HT1080 (cell line): ENCODE measurements around the gene VIPR2. TPM values are rescaled to one million over a fixed set of nuclear protein-coding genes. Genes with fewer than 3 reads are reported as not detected.
A peak's percentile ranks its signal among the peaks of the same experiment; 100 is the strongest.

Source experiments
- DNase-seq: peaks from one replicate; pipeline ENCODE4 v3.0.0-alpha.2; 2015; ENCODE audit warnings: low read depth
- total RNA-seq: library from RNA; depleted of rRNA; stranded (reverse); fragments of >200 nt; shearing (Covaris generic); gene quantifications from 2 replicates; pipeline ENCODE4 v1.2.3, GENCODE V29; 2014

Gene VIPR2
- total RNA-seq, 1 experiment from 2014 or later, result not detected

- no peak for DNase-seq
These were observed 75.7 kb downstream of the VIPR2 start for GRCh38 chr7:159068893-159069448.

GRCh38 chr7:159068488-159068811, 76.2 kb downstream of the VIPR2 start:
- DNase-seq, result no peak

GRCh38 chr7:159067576-159068487, 76.8 kb downstream of the VIPR2 start:
- DNase-seq, result no peak

GRCh38 chr7:159066816-159067575, 77.7 kb downstream of the VIPR2 start:
- no peak for DNase-seq

GRCh38 chr7:159065852-159066480, 78.7 kb downstream of the VIPR2 start:
- no peak for DNase-seq

- DNase-seq, result no peak
These were observed 79.7 kb downstream of the VIPR2 start for GRCh38 chr7:159064816-159065510.

GRCh38 chr7:159064121-159064815, 80.4 kb downstream of the VIPR2 start:
- DNase-seq, result no peak

- DNase-seq, result no peak
These were observed 81.4 kb downstream of the VIPR2 start for GRCh38 chr7:159063046-159063840.

GRCh38 chr7:159062569-159062968, 82.1 kb downstream of the VIPR2 start:
- peak; percentile 26 for DNase-seq

GRCh38 chr7:159061674-159062212, 82.9 kb downstream of the VIPR2 start:
- peak; percentile 29 for DNase-seq

GRCh38 chr7:159061209-159061608, 83.5 kb downstream of the VIPR2 start:
- no peak for DNase-seq

GRCh38 chr7:159060440-159060839, 84.2 kb downstream of the VIPR2 start:
- no peak for DNase-seq

- no peak for DNase-seq
These were observed 85.0 kb downstream of the VIPR2 start for GRCh38 chr7:159059629-159060028.

- DNase-seq, result no peak
These were observed 87.0 kb downstream of the VIPR2 start for GRCh38 chr7:159057647-159058046.

GRCh38 chr7:159056737-159057136, 87.9 kb downstream of the VIPR2 start:
- DNase-seq, result no peak

GRCh38 chr7:159051916-159052315, 92.8 kb downstream of the VIPR2 start:
- DNase-seq, result no peak

GRCh38 chr7:159050704-159051103, 94.0 kb downstream of the VIPR2 start:
- no peak for DNase-seq

- DNase-seq, result no peak
These were observed 95.2 kb downstream of the VIPR2 start for GRCh38 chr7:159049266-159050025.

- no peak for DNase-seq
These were observed 96.0 kb downstream of the VIPR2 start for GRCh38 chr7:159048656-159049055.
